RWPE2 (cell line): ENCODE results near the gene C1QL2.

Source experiments
- ATAC-seq: fragments of 200-7000 bp; cut with Tn5 transposase; 3 replicates; pipeline ENCODE4 v1.9.1; 2021; ENCODE audit warnings: low read depth
- DNase-seq: peaks from one replicate; pipeline ENCODE4 v3.0.0-alpha.2; 2020; ENCODE audit warnings: low spot score
- H3K27ac ChIP-seq: fragments of 450-650 bp; 2 replicates; pipeline ENCODE4 v1.5.1; 2017; ENCODE audit warnings: mild to moderate bottlenecking; ENCODE audit not compliant: poor library complexity, severe bottlenecking
- H3K27me3 ChIP-seq: fragments of 250-450 bp; sonication (Bioruptor Pico); 2 replicates; pipeline ENCODE4 v1.5.1; 2021; ENCODE audit warnings: mild to moderate bottlenecking, moderate library complexity; ENCODE audit not compliant: insufficient read depth, poor library complexity, severe bottlenecking
- H3K36me3 ChIP-seq: fragments of 250-450 bp; sonication (Bioruptor Pico); 2 replicates; pipeline ENCODE4 v1.5.1; 2020; ENCODE audit warnings: low read depth, mild to moderate bottlenecking, moderate library complexity
- H3K4me1 ChIP-seq: fragments of 250-450 bp; sonication (Bioruptor Pico); 2 replicates; pipeline ENCODE4 v1.5.1; 2021; ENCODE audit warnings: mild to moderate bottlenecking, moderate library complexity; ENCODE audit not compliant: insufficient read depth, poor library complexity, severe bottlenecking
- H3K4me3 ChIP-seq: fragments of 250-450 bp; sonication (Bioruptor Pico); 2 replicates; pipeline ENCODE4 v1.5.1; 2021; ENCODE audit warnings: mild to moderate bottlenecking, moderate library complexity; ENCODE audit not compliant: severe bottlenecking
- H3K9me3 ChIP-seq: fragments of 250-450 bp; sonication (Bioruptor Pico); 2 replicates; pipeline ENCODE4 v1.5.1; 2021; ENCODE audit warnings: mild to moderate bottlenecking, moderate library complexity; ENCODE audit not compliant: severe bottlenecking
- TF ChIP-seq, protein P1 (sequence below): fragments of 450-650 bp; IDR thresholded peaks from one replicate; pipeline ENCODE4 v1.5.1; 2017; ENCODE audit warnings: mild to moderate bottlenecking, moderate library complexity; ENCODE audit not compliant: poor library complexity, severe bottlenecking

Gene C1QL2

GRCh38 chr2:119192893-119193292, 34.3 kb upstream of the C1QL2 start:
- no peak for ATAC-seq
- TF ChIP-seq, protein P1, sequence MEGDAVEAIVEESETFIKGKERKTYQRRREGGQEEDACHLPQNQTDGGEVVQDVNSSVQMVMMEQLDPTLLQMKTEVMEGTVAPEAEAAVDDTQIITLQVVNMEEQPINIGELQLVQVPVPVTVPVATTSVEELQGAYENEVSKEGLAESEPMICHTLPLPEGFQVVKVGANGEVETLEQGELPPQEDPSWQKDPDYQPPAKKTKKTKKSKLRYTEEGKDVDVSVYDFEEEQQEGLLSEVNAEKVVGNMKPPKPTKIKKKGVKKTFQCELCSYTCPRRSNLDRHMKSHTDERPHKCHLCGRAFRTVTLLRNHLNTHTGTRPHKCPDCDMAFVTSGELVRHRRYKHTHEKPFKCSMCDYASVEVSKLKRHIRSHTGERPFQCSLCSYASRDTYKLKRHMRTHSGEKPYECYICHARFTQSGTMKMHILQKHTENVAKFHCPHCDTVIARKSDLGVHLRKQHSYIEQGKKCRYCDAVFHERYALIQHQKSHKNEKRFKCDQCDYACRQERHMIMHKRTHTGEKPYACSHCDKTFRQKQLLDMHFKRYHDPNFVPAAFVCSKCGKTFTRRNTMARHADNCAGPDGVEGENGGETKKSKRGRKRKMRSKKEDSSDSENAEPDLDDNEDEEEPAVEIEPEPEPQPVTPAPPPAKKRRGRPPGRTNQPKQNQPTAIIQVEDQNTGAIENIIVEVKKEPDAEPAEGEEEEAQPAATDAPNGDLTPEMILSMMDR = no peak
- Histone ChIP-seq H3K27ac (no peak overlapping the region), H3K9me3 (no peaks in the 10 kb centered on the region), H3K36me3 (no peaks in the 10 kb centered on the region), H3K4me1 (peaks cover 15% of the 10 kb centered on the region), H3K4me3 (no peak overlapping the region), H3K27me3 (no peaks in the 10 kb centered on the region)
- DNase-seq = no peak

- Histone ChIP-seq H3K27me3 (no peaks in the 10 kb centered on the region), H3K4me3 (no peak overlapping the region), H3K36me3 (no peaks in the 10 kb centered on the region), H3K9me3 (no peaks in the 10 kb centered on the region), H3K27ac (no peak overlapping the region), H3K4me1 (no peaks in the 10 kb centered on the region)
- DNase-seq (no peak), ATAC-seq (no peak)
- TF ChIP-seq, protein P1 = no peak
Measured at GRCh38 chr2:119190321-119191111, 32.0 kb upstream of the C1QL2 start.

DNA sequence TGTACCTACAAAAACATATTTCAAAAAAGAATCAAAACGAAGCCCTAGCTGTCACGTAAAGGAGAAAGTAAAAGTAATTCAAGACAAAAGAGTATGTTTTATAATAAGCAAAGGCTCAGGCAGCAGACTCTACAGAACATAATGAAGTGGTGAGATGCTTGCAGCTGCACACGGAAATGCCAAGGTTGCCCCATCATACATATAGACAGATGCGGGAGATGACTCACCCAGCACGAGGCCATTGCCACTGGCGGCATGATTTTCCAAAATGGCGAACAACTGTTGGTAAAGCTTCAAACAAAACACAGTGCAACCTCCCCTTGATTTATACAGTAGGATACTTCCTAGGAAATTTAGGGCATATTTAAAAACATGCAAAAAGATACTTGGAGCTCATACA, 26.0 kb upstream of the C1QL2 start:
- no peaks in the 10 kb centered on the region for H3K4me1 ChIP-seq
- DNase-seq (no peak), ATAC-seq (no peak)
- H3K27me3 ChIP-seq = no peaks in the 10 kb centered on the region
- H3K36me3 ChIP-seq = no peaks in the 10 kb centered on the region
- no peak overlapping the region for H3K4me3 ChIP-seq
- no peaks in the 10 kb centered on the region for H3K9me3 ChIP-seq
- TF ChIP-seq, protein P1 = no peak
- H3K27ac ChIP-seq = no peak overlapping the region

DNA sequence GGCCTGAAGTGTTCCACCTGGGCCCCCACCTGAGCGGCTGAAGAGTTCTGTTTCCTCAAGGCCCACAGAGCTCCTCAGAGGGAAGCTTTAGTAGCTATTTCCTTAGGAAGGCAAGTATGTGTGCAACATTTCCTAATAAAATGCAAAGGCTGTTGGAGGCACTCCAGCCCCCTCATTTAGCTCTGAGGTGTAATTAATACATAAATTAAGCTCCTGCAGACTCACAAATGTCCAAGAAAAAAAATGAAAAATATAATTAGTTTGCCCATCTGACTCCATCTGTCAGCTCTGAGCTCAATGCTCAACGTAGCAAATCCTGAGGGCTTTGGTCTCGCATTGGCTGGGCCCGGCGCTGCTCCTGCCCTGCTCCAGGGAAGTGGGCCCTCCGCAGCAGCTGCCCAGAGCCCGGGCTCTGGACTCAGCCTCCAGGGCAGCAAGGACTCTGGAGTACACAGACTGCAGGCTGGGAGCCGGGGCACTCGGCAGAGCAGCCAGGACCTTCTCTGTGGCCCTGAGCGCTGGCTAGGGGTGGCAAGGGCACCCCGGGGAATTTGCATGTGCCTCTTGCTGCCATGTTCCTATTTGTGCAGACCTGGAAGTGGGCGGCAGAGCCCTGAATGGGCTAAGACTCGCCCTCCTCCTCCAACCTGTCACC, 23.4 kb upstream of the C1QL2 start:
- Histone ChIP-seq H3K36me3 (no peaks in the 10 kb centered on the region), H3K27me3 (no peaks in the 10 kb centered on the region), H3K9me3 (no peaks in the 10 kb centered on the region), H3K27ac (no peak overlapping the region), H3K4me1 (no peaks in the 10 kb centered on the region), H3K4me3 (no peak overlapping the region)
- ATAC-seq (no peak), DNase-seq (no peak)
- TF ChIP-seq, protein P1 = no peak

DNA sequence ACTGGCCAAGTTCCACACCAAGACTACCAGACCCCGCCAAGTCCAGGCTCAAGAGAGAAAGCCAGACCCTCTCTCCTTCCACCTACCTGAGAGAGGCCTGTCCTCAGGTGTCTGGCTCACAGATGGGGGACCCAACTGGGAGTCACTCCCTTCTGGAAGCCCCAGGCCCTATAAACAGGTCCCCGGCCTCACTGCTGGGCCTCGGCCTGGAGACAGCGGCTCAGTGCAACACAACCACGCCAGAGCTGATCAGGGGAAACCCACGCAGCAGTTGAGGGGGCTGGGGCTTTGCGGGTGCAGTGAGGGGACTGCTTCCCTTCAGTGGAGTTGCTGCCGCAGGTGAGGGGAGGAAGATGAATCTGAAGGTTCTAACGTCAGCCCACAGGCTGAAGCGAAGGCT, 22.8 kb upstream of the C1QL2 start:
- TF ChIP-seq, protein P1 = no peak

More for the DNA sequence above, 22.8 kb upstream of the C1QL2 start:
- no peak for ATAC-seq
- Histone ChIP-seq H3K36me3 (no peaks in the 10 kb centered on the region), H3K27me3 (no peaks in the 10 kb centered on the region), H3K4me1 (no peaks in the 10 kb centered on the region), H3K4me3 (no peak overlapping the region), H3K9me3 (no peaks in the 10 kb centered on the region), H3K27ac (no peak overlapping the region)
- DNase-seq = no peak
